ENCODE measurements around the gene SNX19. TPM values are rescaled to one million over a fixed set of nuclear protein-coding genes. Genes with fewer than 3 reads are reported as not detected.

Gene SNX19
- polyA plus RNA-seq, 1 donor from 2014 or later = 20.8 TPM

DNA sequence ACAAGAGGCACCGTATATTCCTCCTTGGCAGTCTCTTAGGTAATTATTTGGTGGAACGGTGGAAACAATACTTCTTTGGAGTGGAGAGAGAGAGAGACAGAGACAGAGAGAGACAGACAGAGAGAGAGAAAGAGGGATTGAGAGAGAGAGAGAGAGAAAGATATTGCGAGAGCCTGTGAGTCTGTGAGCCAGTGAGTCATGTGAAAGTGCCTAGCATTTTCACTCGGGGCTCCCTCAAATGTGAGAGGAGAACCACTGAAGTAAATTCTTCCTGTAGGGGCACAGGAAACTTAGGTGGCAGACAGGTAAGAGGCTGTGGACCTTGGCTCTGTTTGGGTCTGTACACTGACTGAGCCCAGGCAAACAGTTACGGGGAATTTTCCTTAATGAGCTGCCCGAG, 31.6 kb upstream of the SNX19 start:
- Histone ChIP-seq H3K9me2 (ENCODE audit: insufficient read depth, low read length) (no peaks in the 10 kb centered on the region), H3K27ac (ENCODE audit: low read length) (no peak overlapping the region), H3K9me3 (ENCODE audit: low read length) (no peaks in the 10 kb centered on the region), H3K4me3 (ENCODE audit: low read length) (no peak overlapping the region), H3K36me3 (ENCODE audit: insufficient read depth, low read length) (no peaks in the 10 kb centered on the region), H4K20me1 (ENCODE audit: insufficient read depth) (no peaks in the 10 kb centered on the region), H3F3A (ENCODE audit: insufficient read depth, low read length, poor library complexity, severe bottlenecking) (no peaks in the 10 kb centered on the region), H3K27me3 (ENCODE audit: insufficient read depth, low read depth, low read length) (no peaks in the 10 kb centered on the region), H2AFZ (ENCODE audit: low read depth, low read length) (no peak overlapping the region), H3K79me2 (replicated peaks; ENCODE audit: insufficient read depth, low read length) (no peaks in the 10 kb centered on the region), H3K4me2 (ENCODE audit: low read length) (no peak overlapping the region), H3K9ac (ENCODE audit: low read length) (no peak overlapping the region)
- no peak for TF ChIP-seq SMC3 (conservative IDR thresholded peaks at IDR 0.05; ENCODE audit: poor library complexity)
- TF ChIP-seq, protein P1, sequence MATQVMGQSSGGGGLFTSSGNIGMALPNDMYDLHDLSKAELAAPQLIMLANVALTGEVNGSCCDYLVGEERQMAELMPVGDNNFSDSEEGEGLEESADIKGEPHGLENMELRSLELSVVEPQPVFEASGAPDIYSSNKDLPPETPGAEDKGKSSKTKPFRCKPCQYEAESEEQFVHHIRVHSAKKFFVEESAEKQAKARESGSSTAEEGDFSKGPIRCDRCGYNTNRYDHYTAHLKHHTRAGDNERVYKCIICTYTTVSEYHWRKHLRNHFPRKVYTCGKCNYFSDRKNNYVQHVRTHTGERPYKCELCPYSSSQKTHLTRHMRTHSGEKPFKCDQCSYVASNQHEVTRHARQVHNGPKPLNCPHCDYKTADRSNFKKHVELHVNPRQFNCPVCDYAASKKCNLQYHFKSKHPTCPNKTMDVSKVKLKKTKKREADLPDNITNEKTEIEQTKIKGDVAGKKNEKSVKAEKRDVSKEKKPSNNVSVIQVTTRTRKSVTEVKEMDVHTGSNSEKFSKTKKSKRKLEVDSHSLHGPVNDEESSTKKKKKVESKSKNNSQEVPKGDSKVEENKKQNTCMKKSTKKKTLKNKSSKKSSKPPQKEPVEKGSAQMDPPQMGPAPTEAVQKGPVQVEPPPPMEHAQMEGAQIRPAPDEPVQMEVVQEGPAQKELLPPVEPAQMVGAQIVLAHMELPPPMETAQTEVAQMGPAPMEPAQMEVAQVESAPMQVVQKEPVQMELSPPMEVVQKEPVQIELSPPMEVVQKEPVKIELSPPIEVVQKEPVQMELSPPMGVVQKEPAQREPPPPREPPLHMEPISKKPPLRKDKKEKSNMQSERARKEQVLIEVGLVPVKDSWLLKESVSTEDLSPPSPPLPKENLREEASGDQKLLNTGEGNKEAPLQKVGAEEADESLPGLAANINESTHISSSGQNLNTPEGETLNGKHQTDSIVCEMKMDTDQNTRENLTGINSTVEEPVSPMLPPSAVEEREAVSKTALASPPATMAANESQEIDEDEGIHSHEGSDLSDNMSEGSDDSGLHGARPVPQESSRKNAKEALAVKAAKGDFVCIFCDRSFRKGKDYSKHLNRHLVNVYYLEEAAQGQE (IDR thresholded peaks at IDR 0.05; ENCODE audit: borderline replicate concordance) = no peak
- TF ChIP-seq POLR2AphosphoS5 (IDR thresholded peaks at IDR 0.05) = no peak
- no peak for TF ChIP-seq MXI1 (conservative IDR thresholded peaks at IDR 0.05; ENCODE audit: poor library complexity, severe bottlenecking)
- TF ChIP-seq RAD21 (conservative IDR thresholded peaks at IDR 0.05) = no peak
- TF ChIP-seq, protein P2, sequence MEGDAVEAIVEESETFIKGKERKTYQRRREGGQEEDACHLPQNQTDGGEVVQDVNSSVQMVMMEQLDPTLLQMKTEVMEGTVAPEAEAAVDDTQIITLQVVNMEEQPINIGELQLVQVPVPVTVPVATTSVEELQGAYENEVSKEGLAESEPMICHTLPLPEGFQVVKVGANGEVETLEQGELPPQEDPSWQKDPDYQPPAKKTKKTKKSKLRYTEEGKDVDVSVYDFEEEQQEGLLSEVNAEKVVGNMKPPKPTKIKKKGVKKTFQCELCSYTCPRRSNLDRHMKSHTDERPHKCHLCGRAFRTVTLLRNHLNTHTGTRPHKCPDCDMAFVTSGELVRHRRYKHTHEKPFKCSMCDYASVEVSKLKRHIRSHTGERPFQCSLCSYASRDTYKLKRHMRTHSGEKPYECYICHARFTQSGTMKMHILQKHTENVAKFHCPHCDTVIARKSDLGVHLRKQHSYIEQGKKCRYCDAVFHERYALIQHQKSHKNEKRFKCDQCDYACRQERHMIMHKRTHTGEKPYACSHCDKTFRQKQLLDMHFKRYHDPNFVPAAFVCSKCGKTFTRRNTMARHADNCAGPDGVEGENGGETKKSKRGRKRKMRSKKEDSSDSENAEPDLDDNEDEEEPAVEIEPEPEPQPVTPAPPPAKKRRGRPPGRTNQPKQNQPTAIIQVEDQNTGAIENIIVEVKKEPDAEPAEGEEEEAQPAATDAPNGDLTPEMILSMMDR (IDR thresholded peaks at IDR 0.05; ENCODE audit: poor library complexity, severe bottlenecking) = no peak
- TF ChIP-seq EZH2 (IDR thresholded peaks at IDR 0.05; ENCODE audit: borderline replicate concordance, insufficient read depth, low read length, poor library complexity, severe bottlenecking) = no peak
- TF ChIP-seq EP300 (conservative IDR thresholded peaks at IDR 0.05; ENCODE audit: poor library complexity, severe bottlenecking) = no peak
- no peak for TF ChIP-seq TAF1 (IDR thresholded peaks at IDR 0.05; ENCODE audit: low read depth)

DNA sequence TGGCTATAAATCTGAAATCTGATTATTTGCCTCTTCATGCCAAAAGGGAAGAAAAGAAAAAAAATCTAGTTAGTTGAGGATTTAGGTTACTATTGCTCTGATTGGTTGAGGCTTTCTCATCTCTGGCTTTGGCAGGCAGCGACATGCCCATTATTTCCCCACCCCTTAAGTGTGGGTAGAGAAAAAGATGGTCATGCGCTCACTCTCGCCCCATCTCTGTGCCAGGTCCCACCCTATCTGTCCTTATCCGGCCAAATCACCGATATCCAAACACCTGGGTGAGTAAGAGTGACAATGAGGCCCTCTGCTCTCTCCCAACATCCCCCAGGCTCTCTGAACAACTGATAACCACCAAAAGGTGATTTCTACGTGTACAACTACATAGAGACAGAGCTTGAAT, 31.2 kb upstream of the SNX19 start:
- H2AFZ ChIP-seq (ENCODE audit: low read depth, low read length) = no peak overlapping the region
- H3K9me3 ChIP-seq (ENCODE audit: low read length) = no peaks in the 10 kb centered on the region
- H3K9ac ChIP-seq (ENCODE audit: low read length) = no peak overlapping the region
- H3K4me3 ChIP-seq (ENCODE audit: low read length) = no peak overlapping the region
- H4K20me1 ChIP-seq (ENCODE audit: insufficient read depth) = no peaks in the 10 kb centered on the region
- TF ChIP-seq EP300 (conservative IDR thresholded peaks at IDR 0.05; ENCODE audit: poor library complexity, severe bottlenecking) (no peak), POLR2AphosphoS5 (IDR thresholded peaks at IDR 0.05) (no peak), SMC3 (conservative IDR thresholded peaks at IDR 0.05; ENCODE audit: poor library complexity) (no peak), MXI1 (conservative IDR thresholded peaks at IDR 0.05; ENCODE audit: poor library complexity, severe bottlenecking) (no peak), EZH2 (IDR thresholded peaks at IDR 0.05; ENCODE audit: borderline replicate concordance, insufficient read depth, low read length, poor library complexity, severe bottlenecking) (no peak), TAF1 (IDR thresholded peaks at IDR 0.05; ENCODE audit: low read depth) (no peak), RAD21 (conservative IDR thresholded peaks at IDR 0.05) (no peak)
- TF ChIP-seq, protein P1 (IDR thresholded peaks at IDR 0.05; ENCODE audit: borderline replicate concordance) = no peak
- TF ChIP-seq, protein P2 (IDR thresholded peaks at IDR 0.05; ENCODE audit: poor library complexity, severe bottlenecking) = no peak
- no peaks in the 10 kb centered on the region for H3K9me2 ChIP-seq (ENCODE audit: insufficient read depth, low read length)
- H3F3A ChIP-seq (ENCODE audit: insufficient read depth, low read length, poor library complexity, severe bottlenecking) = no peaks in the 10 kb centered on the region
- no peaks in the 10 kb centered on the region for H3K36me3 ChIP-seq (ENCODE audit: insufficient read depth, low read length)
- H3K4me2 ChIP-seq (ENCODE audit: low read length) = no peak overlapping the region
- no peaks in the 10 kb centered on the region for H3K27me3 ChIP-seq (ENCODE audit: insufficient read depth, low read depth, low read length)
- no peaks in the 10 kb centered on the region for H3K79me2 ChIP-seq (replicated peaks; ENCODE audit: insufficient read depth, low read length)
- no peak overlapping the region for H3K27ac ChIP-seq (ENCODE audit: low read length)
